ENCODE results near the gene ZNF473. TPM values are rescaled to one million over a fixed set of nuclear protein-coding genes. Genes with fewer than 3 reads are reported as not detected.
"Not testable (repeated sequence)": the region's sequence is repeated elsewhere in the genome, so short reads cannot be mapped to it uniquely, and the experiment has no call there.

Gene ZNF473
- total RNA-seq, 1 experiment from 2014 or later = 13.4 TPM

- H3K4me1 Mint-ChIP-seq (ENCODE audit: insufficient read depth, unreplicated experiment); H3K4me3 Mint-ChIP-seq (ENCODE audit: unreplicated experiment); intact Hi-C loops (cut with micrococcal nuclease); DNase-seq (ENCODE audit: unreplicated experiment); POLR2A ChIA-PET; H3K9me3 Mint-ChIP-seq (ENCODE audit: unreplicated experiment); H3K27ac Mint-ChIP-seq (ENCODE audit: low read depth, unreplicated experiment); H3K27me3 Mint-ChIP-seq (ENCODE audit: insufficient read depth, unreplicated experiment); H3K36me3 Mint-ChIP-seq (ENCODE audit: insufficient read depth, unreplicated experiment); BruUV-seq (replicated peaks); CTCF ChIA-PET: not testable (repeated sequence)
These were observed 53.2 kb downstream of the ZNF473 start for GRCh38 chr19:50079014-50079413.

- DNase-seq (ENCODE audit: unreplicated experiment); H3K4me1 Mint-ChIP-seq (ENCODE audit: insufficient read depth, unreplicated experiment); H3K27ac Mint-ChIP-seq (ENCODE audit: low read depth, unreplicated experiment); H3K36me3 Mint-ChIP-seq (ENCODE audit: insufficient read depth, unreplicated experiment); CTCF ChIA-PET; intact Hi-C loops (cut with micrococcal nuclease); H3K4me3 Mint-ChIP-seq (ENCODE audit: unreplicated experiment); H3K27me3 Mint-ChIP-seq (ENCODE audit: insufficient read depth, unreplicated experiment); POLR2A ChIA-PET; BruUV-seq (replicated peaks); H3K9me3 Mint-ChIP-seq (ENCODE audit: unreplicated experiment): not testable (repeated sequence)
These were observed 58.6 kb downstream of the ZNF473 start for GRCh38 chr19:50084440-50084839.

GRCh38 chr19:50087153-50087552, 61.3 kb downstream of the ZNF473 start:
- H3K27me3 Mint-ChIP-seq (ENCODE audit: insufficient read depth, unreplicated experiment); intact Hi-C loops (cut with micrococcal nuclease); BruUV-seq (replicated peaks): not testable (repeated sequence)

GRCh38 chr19:50090706-50091105, 64.9 kb downstream of the ZNF473 start:
- H3K36me3 Mint-ChIP-seq (ENCODE audit: insufficient read depth, unreplicated experiment); H3K27me3 Mint-ChIP-seq (ENCODE audit: insufficient read depth, unreplicated experiment); POLR2A ChIA-PET; H3K4me3 Mint-ChIP-seq (ENCODE audit: unreplicated experiment); H3K9me3 Mint-ChIP-seq (ENCODE audit: unreplicated experiment); intact Hi-C loops (cut with micrococcal nuclease); H3K27ac Mint-ChIP-seq (ENCODE audit: low read depth, unreplicated experiment); H3K4me1 Mint-ChIP-seq (ENCODE audit: insufficient read depth, unreplicated experiment); BruUV-seq (replicated peaks); CTCF ChIA-PET; DNase-seq (ENCODE audit: unreplicated experiment): not testable (repeated sequence)

More at GRCh38 chr19:50087153-50087552, 61.3 kb downstream of the ZNF473 start:
- H3K4me1 Mint-ChIP-seq (ENCODE audit: insufficient read depth, unreplicated experiment); CTCF ChIA-PET; H3K36me3 Mint-ChIP-seq (ENCODE audit: insufficient read depth, unreplicated experiment); H3K27ac Mint-ChIP-seq (ENCODE audit: low read depth, unreplicated experiment); H3K9me3 Mint-ChIP-seq (ENCODE audit: unreplicated experiment); DNase-seq (ENCODE audit: unreplicated experiment); POLR2A ChIA-PET; H3K4me3 Mint-ChIP-seq (ENCODE audit: unreplicated experiment): not testable (repeated sequence)

- H3K36me3 Mint-ChIP-seq (ENCODE audit: insufficient read depth, unreplicated experiment); CTCF ChIA-PET; H3K27ac Mint-ChIP-seq (ENCODE audit: low read depth, unreplicated experiment); DNase-seq (ENCODE audit: unreplicated experiment); POLR2A ChIA-PET; BruUV-seq (replicated peaks); H3K27me3 Mint-ChIP-seq (ENCODE audit: insufficient read depth, unreplicated experiment); H3K9me3 Mint-ChIP-seq (ENCODE audit: unreplicated experiment); H3K4me3 Mint-ChIP-seq (ENCODE audit: unreplicated experiment); H3K4me1 Mint-ChIP-seq (ENCODE audit: insufficient read depth, unreplicated experiment); intact Hi-C loops (cut with micrococcal nuclease): not testable (repeated sequence)
These were observed 66.0 kb downstream of the ZNF473 start for GRCh38 chr19:50091786-50092185.

- BruUV-seq (replicated peaks); H3K36me3 Mint-ChIP-seq (ENCODE audit: insufficient read depth, unreplicated experiment); CTCF ChIA-PET: not testable (repeated sequence)
These were observed 66.8 kb downstream of the ZNF473 start for GRCh38 chr19:50092597-50092996.

GRCh38 chr19:50097884-50098283, 72.1 kb downstream of the ZNF473 start:
- H3K4me1 Mint-ChIP-seq (ENCODE audit: insufficient read depth, unreplicated experiment); intact Hi-C loops (cut with micrococcal nuclease); CTCF ChIA-PET; H3K9me3 Mint-ChIP-seq (ENCODE audit: unreplicated experiment); H3K27me3 Mint-ChIP-seq (ENCODE audit: insufficient read depth, unreplicated experiment); DNase-seq (ENCODE audit: unreplicated experiment); BruUV-seq (replicated peaks); H3K36me3 Mint-ChIP-seq (ENCODE audit: insufficient read depth, unreplicated experiment); H3K27ac Mint-ChIP-seq (ENCODE audit: low read depth, unreplicated experiment); POLR2A ChIA-PET; H3K4me3 Mint-ChIP-seq (ENCODE audit: unreplicated experiment): not testable (repeated sequence)

More at GRCh38 chr19:50092597-50092996, 66.8 kb downstream of the ZNF473 start:
- intact Hi-C loops (cut with micrococcal nuclease); H3K9me3 Mint-ChIP-seq (ENCODE audit: unreplicated experiment); H3K4me3 Mint-ChIP-seq (ENCODE audit: unreplicated experiment); H3K4me1 Mint-ChIP-seq (ENCODE audit: insufficient read depth, unreplicated experiment); POLR2A ChIA-PET; H3K27ac Mint-ChIP-seq (ENCODE audit: low read depth, unreplicated experiment); H3K27me3 Mint-ChIP-seq (ENCODE audit: insufficient read depth, unreplicated experiment); DNase-seq (ENCODE audit: unreplicated experiment): not testable (repeated sequence)

GRCh38 chr19:50098892-50099291, 73.1 kb downstream of the ZNF473 start:
- BruUV-seq (replicated peaks); H3K27ac Mint-ChIP-seq (ENCODE audit: low read depth, unreplicated experiment); H3K9me3 Mint-ChIP-seq (ENCODE audit: unreplicated experiment); POLR2A ChIA-PET; H3K4me1 Mint-ChIP-seq (ENCODE audit: insufficient read depth, unreplicated experiment); H3K27me3 Mint-ChIP-seq (ENCODE audit: insufficient read depth, unreplicated experiment); intact Hi-C loops (cut with micrococcal nuclease); H3K36me3 Mint-ChIP-seq (ENCODE audit: insufficient read depth, unreplicated experiment); H3K4me3 Mint-ChIP-seq (ENCODE audit: unreplicated experiment); DNase-seq (ENCODE audit: unreplicated experiment); CTCF ChIA-PET: not testable (repeated sequence)

GRCh38 chr19:50099696-50100095, 73.9 kb downstream of the ZNF473 start:
- DNase-seq (ENCODE audit: unreplicated experiment); POLR2A ChIA-PET; CTCF ChIA-PET; H3K27ac Mint-ChIP-seq (ENCODE audit: low read depth, unreplicated experiment); intact Hi-C loops (cut with micrococcal nuclease); H3K27me3 Mint-ChIP-seq (ENCODE audit: insufficient read depth, unreplicated experiment); H3K9me3 Mint-ChIP-seq (ENCODE audit: unreplicated experiment); H3K4me3 Mint-ChIP-seq (ENCODE audit: unreplicated experiment); BruUV-seq (replicated peaks); H3K36me3 Mint-ChIP-seq (ENCODE audit: insufficient read depth, unreplicated experiment); H3K4me1 Mint-ChIP-seq (ENCODE audit: insufficient read depth, unreplicated experiment): not testable (repeated sequence)

- POLR2A ChIA-PET = not testable (repeated sequence)
These were observed 75.1 kb downstream of the ZNF473 start for GRCh38 chr19:50100946-50101345.

More at GRCh38 chr19:50100946-50101345, 75.1 kb downstream of the ZNF473 start:
- H3K9me3 Mint-ChIP-seq (ENCODE audit: unreplicated experiment); H3K27ac Mint-ChIP-seq (ENCODE audit: low read depth, unreplicated experiment); BruUV-seq (replicated peaks); H3K4me1 Mint-ChIP-seq (ENCODE audit: insufficient read depth, unreplicated experiment); CTCF ChIA-PET; H3K4me3 Mint-ChIP-seq (ENCODE audit: unreplicated experiment); intact Hi-C loops (cut with micrococcal nuclease); DNase-seq (ENCODE audit: unreplicated experiment); H3K36me3 Mint-ChIP-seq (ENCODE audit: insufficient read depth, unreplicated experiment); H3K27me3 Mint-ChIP-seq (ENCODE audit: insufficient read depth, unreplicated experiment): not testable (repeated sequence)

Data from MCF 10A (cell line).